Omental fat pad (tissue), 4 donors: ENCODE measurements around the gene ZNF521. TPM values are rescaled to one million over a fixed set of nuclear protein-coding genes. Genes with fewer than 3 reads are reported as not detected.

Experiments
- ATAC-seq: fragments of 150-250 bp; one replicate; pipeline ENCODE4 v1.9.1; 2016; ENCODE audit warnings: mild to moderate bottlenecking, moderate library complexity; ENCODE audit not compliant: low FRiP score
- DNase-seq: peaks from one replicate; pipeline ENCODE4 v3.0.0-alpha.2; 2019; ENCODE audit warnings: low spot score
- CTCF ChIP-seq, 3 donors: fragments of 450-650 bp; IDR thresholded peaks; one replicate each; pipeline ENCODE4 v1.5.1; 2016 to 2017; ENCODE audit warnings: antibody characterized with exemption in 3 of 3, mild to moderate bottlenecking in 3 of 3, moderate library complexity in 2 of 3
- total RNA-seq, 4 donors: library from RNA; depleted of rRNA; stranded (reverse); fragments of >200 nt; gene quantifications; one replicate each; pipeline ENCODE4 v1.1.0, GENCODE V29; 2016

The ZNF521 gene
- total RNA-seq, 4 donors from 2014 or later, result 15.0 to 79.9 (median 28.1) TPM

GRCh38 chr18:25169701-25170100 lies 182.3 kb downstream of the ZNF521 start:
- DNase-seq, result no peak
- TF ChIP-seq CTCF (IDR thresholded peaks at IDR 0.05), result no peak
- ATAC-seq, result no peak

GRCh38 chr18:25167612-25168410 lies 184.2 kb downstream of the ZNF521 start:
- ATAC-seq (no peak), DNase-seq (no peak)
- no peak for TF ChIP-seq CTCF (IDR thresholded peaks at IDR 0.05)

GRCh38 chr18:25166113-25166512 lies 185.9 kb downstream of the ZNF521 start:
- ATAC-seq (no peak), DNase-seq (no peak)
- no peak for TF ChIP-seq CTCF (IDR thresholded peaks at IDR 0.05)

- DNase-seq, result no peak
- no peak for TF ChIP-seq CTCF (IDR thresholded peaks at IDR 0.05)
- peak; percentile 66 for ATAC-seq
Measured at GRCh38 chr18:25164848-25165811, 186.8 kb downstream of the ZNF521 start.

- DNase-seq, result no peak
- no peak for TF ChIP-seq CTCF (IDR thresholded peaks at IDR 0.05)
- no peak for ATAC-seq
Measured at GRCh38 chr18:25164211-25164847, 187.6 kb downstream of the ZNF521 start.

GRCh38 chr18:25153426-25153825 lies 198.5 kb downstream of the ZNF521 start:
- no peak for ATAC-seq
- DNase-seq, result no peak
- TF ChIP-seq CTCF (IDR thresholded peaks at IDR 0.05), result no peak
